HuH-7 (cell line): Measurements from ENCODE around the gene ZNF580.

ENCODE experiments used
- DNase-seq: peaks from one replicate; pipeline ENCODE4 v3.0.0; 2011; ENCODE audit warnings: low spot score

The ZNF580 gene

DNA sequence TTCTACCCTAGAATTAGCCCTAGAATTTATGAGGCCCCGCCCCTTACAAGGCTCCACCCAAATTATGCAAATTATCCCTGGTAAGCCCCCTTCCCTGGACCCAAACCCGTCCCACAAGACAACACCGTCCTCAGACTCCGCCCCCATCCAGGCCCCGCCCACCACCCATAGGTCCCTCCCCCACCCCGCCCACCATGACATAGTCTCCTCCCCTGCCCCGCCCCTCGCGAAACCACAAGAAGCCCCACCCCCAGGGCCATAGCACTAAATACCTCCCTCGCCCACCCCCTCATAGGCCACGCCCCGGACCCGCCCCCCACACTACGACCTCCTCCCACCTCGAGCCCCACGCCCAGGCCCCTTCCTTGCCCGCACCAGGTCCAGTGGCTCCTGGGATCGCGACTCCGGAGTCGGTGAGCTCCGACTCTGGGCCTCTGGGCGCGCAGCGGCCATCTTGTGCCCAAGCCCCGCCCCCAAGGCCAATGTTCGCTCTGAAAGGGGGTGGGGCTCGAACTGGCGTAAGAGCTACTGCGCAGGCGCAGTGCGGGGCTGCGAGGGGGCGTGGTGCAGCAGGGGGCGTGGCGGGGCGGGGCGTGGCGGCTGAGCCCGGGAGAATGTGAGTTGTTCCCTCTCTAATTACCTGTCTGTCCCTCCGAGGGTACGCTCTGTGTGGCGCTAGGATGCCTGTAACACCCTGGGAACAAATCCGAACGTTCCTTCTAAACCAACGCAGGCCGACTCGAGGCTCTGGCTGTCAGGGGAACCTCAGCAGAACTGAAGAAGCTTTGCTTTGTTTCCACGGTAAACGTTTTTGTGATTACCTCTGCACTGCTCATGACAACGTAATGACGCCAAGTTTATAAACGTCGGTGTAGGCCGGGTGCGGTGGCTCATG is 16.4 kb upstream of the ZNF580 start, which contains the start of gene ZNF784:
TSS of gene ZNF784 (minus strand) at position 458 of the 895 bp plus-strand sequence. CDS start at position 453, 5 bp downstream.
- DNase-seq, result peak; percentile 93

DNA sequence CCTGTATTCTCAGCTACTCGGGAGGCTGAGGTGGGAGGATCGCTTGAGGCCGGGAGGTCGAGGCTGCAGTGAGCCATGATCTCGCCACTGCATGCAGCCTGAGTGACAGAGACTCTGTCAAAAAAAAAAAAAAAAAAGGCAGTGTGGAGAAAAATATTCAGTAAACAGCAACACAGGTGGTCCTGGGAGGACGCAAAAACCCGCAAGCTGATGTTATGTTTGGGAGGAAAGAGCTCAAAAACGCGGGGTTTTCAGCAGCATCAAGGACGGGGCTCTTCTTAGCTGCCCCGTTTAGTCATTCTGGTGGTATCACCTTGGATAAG is 15.8 kb upstream of the ZNF580 start:
- no peak for DNase-seq

DNA sequence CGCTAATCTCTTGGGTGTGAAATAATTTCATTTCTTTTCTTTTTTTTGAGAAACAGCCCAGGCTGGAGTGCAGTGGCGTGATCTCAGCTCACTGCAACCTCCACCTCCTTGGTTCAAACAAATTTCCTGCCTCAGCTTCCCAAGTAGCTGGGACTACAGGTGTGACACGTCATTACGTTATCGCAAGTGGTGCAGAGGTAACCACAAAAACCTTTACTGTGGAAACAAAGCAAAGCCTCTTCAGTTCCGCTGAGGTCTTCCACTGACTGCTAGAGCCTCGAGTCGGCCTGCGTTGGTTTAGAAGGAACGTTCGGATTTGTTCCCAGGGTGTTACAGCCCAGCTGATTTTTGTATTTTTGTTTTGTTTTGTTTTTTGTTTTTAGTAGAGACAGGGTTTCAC is 14.5 kb upstream of the ZNF580 start:
- no peak for DNase-seq

DNA sequence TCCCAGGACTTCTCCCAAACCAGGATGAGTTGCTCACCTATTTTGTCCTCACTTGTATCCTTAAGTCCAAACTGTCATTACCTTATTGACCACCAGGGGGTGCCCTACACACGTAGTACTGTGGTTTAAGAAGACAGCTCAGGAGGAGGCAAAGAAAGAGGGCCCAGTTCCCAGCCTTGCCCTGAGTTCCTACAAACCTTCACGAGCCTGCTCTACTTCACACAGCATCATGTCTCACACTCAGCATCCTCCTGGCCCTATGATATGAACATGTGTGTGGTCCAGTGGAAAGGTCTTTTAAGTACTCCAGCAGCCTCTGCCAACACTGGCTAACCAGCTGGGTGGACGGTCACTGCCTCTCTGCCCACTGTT is 8.4 kb upstream of the ZNF580 start:
- no peak for DNase-seq

DNA sequence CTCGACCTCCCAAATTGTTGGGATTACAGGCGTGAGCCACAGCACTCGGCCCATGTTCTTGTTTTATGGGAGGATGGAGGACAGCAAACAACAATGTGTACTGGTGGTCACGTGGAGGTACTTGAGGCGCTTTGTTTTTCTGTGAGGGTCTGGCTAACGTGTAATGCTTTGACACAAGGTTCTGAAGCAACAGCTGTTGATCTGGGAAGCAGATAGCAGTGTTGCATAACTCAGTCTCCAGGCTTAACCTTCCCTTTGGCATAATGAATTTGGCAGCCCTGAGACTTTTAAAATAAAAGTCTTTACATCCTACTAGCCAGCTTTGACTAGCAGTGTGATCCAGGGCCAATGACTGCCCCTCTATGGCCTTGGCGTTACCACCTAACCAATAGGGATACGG is 6.9 kb upstream of the ZNF580 start:
- DNase-seq, result no peak

DNA sequence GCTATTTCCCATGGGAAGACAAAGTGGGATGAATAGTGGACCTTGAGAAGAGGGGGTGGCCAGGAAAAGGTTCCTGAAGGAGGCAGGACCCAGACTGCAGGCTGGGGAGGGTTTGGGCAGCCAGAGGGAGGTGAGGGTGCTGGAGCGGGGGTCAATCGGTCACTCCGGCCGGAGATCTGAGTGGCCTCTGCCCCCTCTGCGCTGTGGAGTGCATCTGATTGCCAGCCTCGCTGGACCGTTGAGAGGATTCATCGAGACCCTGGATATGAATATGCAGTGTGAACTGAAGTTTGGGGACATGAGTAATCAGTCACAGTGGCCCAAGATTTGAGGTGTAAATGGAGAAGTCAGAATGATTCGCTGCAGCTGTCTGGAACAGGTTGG is 5.5 kb upstream of the ZNF580 start:
- no peak for DNase-seq

DNA sequence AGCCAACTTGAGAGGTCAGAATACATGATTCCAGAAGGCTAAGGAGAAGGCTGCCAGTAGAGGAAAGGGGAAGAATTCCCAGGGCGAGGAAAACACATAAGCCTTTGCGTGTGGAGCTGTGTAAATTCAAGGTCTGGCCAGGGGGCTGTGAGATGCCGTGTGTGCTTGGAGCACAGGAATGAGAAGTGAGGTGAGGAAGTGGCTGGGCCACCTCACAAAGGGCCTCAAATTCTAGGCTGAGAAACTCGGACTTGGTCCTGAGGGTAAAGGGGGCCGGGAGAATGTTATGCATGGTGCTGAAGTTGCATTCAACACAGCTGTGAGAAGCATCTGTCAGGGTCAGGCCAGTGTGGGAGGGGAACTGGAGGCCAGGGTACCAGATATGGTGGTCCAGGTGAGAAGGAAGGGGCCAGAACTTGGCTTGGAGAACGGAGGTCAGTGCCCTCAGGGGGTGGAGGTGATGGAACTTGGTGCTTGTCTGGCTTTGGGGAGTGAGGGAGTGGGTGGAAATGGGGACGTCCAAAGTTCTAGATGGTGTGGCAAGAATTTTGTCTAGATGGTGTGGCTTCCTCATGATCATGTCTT is 4.9 kb upstream of the ZNF580 start:
- no peak for DNase-seq

DNA sequence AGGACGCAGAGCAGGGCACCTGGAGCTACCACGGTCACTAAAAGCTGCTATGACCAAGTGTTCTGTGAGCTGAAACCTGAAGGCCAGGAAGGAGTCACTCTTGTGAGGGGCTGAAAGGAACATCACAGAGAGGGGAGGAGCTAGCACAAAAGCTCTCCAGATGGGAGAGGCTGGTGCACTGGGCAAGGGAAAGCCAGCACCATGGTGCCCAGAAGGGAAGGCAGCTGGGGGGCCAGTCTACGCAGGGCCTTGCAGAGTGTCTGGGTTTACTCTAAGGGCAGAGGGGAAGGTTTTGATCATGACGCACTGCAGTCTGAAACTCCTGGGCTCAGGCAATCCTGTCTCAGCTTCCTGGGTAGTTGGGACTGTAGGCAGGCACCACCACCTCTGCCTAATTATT is 4.1 kb upstream of the ZNF580 start:
- DNase-seq, result no peak

DNA sequence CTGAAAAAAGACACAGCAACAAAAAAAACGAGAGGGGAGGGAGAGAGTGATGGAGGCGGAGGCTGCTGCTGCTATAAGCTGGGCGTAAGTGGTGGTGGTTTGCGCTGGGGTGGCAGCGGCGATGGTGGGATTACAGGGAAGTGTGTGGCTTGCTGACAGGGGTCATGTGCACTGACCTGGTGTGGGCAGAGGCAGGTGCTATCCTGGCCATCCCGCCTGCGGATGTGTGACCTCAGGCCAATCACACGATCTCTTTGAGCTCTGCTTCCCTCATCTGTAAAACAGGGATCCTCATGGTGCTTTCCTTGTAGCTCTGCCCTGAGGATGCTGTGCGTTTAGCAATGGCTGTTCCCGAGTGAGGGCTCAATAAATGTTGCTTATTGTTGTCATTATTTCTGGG is 3.3 kb upstream of the ZNF580 start:
- DNase-seq, result no peak

DNA sequence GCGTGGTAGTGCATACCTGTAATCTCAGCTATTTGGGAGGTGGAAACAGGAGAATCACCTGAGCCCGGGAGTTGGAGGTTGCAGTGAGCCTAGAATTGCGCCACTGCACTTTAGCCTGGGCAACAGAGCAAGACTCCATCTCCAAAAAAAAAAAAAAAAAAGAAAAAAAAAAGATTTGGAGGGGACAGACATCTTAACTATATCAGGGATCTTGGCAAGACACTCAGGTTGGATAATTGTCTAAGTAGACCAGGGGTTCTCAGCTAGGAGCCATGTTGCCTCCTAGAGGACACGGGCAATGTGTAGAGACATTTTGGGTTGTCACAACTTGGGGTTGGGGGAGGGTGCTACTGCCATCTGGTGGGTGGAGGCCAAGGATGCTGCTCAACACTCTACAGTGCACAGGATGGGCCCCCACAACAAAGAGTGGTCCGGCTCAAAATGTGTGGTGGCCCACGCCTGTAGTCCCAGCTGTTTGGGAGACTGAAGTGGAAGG is 1.9 kb upstream of the ZNF580 start:
- no peak for DNase-seq

DNA sequence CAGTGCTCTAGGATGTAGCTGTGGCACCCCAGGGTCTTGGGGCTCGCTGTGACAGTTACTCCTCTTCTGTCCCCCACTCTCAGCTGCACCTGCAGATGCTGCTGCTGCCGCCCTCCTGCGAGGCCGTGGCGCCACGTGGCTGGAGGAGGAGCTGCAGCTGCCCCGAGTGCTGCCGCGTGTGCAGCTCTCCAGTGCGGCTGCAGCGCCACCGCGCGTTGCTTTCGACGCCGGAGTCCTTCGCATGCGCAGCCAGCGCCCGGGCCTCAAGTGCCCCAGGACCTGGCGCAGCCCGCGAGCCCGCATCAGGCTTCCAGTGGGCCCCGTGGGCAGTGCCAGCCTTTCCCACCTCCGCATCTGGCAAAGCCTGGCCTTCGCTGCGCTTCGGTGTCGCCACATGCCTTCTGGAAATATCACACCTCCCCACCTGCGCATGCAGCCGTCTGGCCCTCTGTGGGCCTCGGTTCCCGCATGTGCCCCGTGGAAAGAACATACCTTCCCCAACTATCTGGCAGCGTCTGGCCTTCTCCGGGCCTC is 692 bp upstream of the ZNF580 start:
- no peak for DNase-seq

DNA sequence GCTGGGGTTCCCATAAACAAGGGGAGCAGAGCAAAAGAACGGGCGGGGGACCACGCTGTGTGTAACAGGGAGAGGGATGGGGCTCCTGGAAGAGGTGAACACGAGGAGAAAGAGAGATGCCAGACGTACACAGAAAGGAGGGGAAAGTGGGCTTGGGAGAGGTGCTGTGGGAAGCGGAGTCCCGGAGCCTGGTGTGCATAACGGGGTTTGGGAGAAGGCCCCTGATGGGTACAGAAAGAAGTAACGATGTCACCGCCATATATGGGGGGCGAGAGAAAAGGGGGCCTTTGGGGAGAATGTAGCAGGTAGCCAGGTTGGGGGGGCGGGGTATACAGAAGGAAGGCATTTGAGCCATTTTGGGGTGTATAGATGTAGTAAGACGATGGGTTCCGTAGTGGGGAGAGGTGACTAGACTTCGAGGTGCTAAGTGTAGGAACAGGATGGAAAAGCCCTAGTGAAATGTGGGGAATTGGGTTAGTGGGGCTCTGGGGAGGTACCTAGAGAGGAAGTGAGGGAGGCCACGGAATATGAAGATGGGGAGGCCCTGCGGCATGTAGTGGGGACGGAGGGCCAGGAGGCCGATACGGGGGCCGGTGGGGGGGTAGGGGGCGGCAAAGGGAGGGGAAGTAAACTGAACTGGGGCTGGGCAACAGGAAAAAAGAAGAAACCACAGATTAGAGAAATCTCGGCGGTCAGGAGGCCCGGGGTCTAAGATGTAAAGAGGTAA is 787 bp downstream of the ZNF580 start:
- no peak for DNase-seq

DNA sequence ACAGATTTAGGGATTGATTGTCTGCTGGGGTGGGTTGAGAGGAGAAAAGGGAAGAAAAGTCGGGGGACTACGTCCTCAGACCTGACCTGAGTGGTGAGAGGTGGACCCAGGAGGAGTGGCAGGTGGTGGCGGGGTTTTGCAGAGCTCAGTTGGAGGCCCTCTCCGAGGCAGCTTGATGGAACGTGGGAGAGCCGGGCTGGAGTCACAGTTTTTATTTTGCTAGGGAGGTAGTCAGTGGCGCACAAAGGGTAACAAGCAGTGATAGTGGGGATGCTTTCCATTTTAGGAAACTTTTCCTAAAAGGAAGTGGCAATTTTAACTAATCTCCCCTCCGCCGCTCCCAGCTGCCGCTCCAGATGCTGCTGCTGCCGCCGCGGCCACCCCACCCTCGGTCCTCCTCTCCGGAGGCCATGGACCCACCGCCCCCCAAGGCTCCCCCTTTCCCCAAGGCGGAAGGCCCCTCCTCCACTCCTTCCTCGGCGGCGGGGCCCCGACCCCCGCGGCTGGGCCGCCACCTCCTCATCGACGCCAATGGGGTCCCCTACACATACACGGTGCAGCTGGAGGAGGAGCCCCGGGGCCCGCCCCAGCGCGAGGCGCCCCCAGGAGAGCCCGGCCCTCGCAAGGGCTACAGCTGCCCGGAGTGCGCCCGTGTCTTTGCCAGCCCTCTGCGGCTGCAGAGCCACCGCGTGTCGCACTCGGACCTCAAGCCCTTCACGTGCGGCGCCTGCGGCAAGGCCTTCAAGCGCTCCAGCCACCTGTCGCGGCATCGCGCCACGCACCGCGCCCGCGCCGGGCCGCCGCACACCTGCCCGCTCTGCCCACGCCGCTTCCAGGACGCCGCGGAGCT is 1.6 kb downstream of the ZNF580 start:
- DNase-seq, result no peak

DNA sequence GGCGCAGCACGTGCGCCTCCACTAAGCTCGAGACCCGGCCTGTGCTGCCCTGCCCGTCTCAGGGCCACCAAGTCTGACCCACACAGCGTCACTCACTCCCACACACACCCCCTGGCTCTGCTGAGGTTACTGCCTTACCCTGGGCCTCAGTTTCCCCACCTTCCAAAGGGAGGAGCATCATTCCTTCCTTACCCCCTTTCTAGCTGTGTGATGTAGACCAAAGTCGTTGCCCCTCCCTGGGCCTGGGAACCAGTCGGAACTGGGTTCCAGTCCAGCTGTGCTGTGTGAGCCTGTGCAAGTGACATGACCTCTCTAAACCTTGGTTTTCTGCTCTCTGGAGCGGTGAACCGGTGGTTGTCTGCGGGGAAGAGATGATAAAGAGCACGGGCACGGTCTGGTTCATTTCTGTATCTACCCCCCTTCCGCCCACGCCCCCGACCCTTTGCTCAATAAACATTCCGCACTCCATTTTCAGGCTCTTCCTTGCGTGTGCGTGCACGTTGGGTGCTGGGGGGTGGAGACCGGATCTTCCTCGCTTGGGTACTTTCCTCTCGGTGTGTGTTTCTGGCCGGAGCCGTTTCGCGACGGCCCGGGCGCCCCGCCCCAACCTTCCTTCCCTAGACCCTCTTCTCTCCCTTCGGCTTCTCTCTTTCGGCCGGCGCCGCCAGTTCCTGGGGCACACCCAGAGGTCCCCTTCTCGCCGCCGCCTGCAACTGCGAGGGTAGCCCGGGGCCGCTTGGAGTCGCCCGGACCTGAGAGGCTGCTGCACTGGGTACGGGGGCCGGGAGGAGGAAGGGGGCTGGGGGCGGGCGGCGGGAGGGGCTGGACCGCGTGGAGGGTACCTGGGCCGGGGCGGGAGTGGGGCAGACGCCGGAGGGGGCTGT is 2.4 kb downstream of the ZNF580 start, which contains the start of gene ZNF581:
TSS of gene ZNF581 (plus strand) at position 647 of the 884 bp plus-strand sequence. CDS start 923 bp downstream, outside the sequence.
- peak; percentile 94 for DNase-seq

DNA sequence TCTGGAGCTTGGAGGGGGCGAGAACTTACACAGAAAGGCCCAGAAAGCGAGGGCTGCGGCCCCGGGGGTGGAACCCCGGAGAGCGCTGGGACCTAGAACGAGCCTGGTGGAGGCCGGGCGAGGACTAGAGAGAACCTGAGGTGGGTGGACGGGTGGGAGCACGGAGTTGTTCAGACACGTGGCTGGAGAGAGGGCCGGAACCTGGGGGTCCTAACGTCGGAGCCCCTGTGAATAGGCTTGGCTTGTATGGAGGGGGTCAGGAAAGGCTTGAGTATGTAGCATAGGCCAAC is 3.0 kb downstream of the ZNF580 start:
- DNase-seq, result no peak

DNA sequence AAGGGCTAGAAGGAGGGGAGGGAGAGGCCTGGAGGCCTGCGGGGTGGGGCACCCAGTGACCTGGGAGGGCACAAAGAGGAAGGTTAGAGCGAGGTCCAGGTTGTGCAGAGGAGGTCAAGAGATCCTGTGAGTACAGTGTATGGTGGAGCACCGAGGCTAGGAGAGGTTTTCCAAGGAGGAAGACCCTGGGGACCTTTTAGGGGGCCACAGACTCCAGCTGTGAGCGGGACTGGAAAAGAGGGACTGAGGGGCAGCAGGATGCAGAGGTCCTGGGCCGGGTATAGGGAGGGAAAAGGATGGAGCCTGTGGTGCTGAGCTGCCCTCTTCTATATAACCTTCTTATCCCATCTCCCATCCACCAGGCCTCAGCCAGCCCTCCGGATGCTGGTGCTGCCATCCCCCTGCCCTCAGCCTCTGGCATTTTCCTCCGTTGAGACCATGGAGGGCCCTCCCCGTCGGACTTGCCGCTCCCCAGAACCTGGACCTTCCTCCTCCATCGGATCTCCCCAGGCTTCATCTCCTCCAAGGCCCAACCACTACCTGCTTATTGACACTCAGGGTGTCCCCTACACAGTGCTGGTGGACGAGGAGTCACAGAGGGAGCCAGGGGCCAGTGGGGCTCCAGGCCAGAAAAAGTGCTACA is 3.5 kb downstream of the ZNF580 start:
- DNase-seq, result no peak

DNA sequence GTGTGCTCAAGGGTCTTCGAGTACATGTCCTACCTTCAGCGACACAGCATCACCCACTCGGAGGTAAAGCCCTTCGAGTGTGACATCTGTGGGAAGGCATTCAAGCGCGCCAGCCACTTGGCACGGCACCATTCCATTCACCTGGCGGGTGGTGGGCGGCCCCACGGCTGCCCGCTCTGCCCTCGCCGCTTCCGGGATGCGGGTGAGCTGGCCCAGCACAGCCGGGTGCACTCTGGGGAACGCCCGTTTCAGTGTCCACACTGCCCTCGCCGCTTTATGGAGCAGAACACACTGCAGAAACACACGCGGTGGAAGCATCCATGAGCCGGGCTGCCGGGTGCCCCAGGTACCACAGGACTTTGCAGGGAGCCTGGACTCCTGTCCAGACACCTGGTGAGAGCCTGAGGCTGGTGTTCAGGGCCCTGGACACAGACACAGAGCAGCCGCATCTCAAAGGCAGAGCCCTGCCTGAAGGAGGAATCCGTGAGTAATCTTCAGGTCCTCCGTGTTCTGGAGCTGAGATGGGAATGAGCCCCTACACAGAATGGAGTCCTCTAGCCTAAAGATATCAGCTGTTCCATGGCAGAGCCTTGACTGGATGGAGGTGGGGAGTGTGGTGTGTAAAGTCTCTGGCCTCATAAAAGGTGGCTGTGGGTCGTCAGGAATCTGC is 4.2 kb downstream of the ZNF580 start:
- no peak for DNase-seq

DNA sequence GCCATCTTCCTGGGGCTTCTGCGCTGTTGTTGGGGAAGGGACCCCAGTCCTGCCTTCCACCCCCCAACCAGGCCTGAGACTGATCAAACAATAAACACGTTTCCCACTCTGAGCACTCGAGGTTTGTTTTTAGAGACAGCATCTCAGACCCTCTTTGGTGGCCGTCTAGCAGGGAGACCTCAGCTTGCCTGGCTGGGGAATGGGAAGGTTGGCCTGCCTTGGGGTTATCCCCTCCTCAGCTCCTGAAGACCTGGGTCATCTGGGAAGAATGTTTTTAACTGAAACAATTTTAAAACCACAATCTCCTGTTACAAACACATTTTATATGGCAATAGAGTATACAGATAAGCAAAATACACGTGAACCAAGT is 4.7 kb downstream of the ZNF580 start:
- DNase-seq, result no peak

DNA sequence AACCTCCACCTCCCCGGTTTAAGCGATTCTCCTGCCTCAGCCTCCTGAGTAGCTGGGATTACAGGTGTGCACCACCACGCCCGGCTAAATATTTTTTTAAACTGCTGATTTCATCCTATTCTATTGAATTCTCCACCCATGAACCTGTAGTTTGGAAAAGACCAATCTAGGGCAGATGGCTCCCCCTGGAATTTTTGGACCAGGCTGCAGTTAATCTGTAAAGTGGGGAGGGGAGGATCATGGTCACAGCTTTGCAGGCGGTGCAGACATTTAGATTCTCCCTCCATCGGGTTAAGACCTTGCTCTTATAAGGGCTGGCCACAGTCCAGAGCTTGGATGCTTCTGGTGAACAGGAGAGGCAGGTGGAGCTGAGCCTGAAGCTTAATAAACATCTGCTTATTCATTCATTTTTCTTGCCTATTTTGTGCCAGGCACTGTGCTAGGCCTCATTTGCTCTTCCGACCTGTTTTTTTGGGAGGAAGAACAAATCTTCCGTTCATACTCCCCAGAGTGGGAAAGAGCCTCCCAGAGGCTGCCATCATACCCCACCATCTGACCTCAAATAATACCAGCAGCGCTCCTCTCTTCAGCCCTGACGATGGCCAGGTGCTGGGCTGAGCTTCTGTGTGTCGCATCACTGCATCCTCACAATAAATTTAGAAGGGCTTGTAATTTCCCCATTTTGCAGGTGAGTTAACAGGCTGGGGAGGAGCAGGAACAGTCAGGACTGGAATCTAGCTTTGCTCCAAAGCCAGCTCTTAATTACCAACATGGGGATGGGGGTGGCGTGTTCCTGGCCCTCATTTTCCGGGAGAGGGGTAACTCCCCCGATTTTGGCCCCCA is 6.3 kb downstream of the ZNF580 start:
- no peak for DNase-seq
